ENCODE data around the gene ITIH2.
"Not testable (repeated sequence)": the region's sequence is repeated elsewhere in the genome, so short reads cannot be mapped to it uniquely, and the experiment has no call there.

DNA sequence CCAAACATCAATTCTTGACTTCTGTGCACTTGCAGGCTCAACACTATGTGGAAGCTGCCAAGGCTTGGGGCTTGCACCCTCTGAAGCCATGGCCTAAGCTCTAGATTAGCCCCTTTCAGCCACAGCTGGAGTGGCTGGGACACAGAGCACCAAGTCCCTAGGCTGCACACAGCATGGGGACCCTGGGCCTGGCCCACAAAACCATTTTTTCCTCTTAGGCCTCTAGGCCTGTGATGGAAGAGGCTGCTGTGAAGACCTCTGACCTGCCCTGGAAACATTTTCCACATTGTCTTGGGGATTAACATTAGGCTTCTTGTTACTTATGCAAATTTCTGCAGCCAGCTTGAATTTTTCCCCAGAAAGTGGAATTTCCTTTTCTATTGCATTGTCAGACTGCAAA is 10.7 kb upstream of the ITIH2 start:
- TF ChIP-seq, protein P1, sequence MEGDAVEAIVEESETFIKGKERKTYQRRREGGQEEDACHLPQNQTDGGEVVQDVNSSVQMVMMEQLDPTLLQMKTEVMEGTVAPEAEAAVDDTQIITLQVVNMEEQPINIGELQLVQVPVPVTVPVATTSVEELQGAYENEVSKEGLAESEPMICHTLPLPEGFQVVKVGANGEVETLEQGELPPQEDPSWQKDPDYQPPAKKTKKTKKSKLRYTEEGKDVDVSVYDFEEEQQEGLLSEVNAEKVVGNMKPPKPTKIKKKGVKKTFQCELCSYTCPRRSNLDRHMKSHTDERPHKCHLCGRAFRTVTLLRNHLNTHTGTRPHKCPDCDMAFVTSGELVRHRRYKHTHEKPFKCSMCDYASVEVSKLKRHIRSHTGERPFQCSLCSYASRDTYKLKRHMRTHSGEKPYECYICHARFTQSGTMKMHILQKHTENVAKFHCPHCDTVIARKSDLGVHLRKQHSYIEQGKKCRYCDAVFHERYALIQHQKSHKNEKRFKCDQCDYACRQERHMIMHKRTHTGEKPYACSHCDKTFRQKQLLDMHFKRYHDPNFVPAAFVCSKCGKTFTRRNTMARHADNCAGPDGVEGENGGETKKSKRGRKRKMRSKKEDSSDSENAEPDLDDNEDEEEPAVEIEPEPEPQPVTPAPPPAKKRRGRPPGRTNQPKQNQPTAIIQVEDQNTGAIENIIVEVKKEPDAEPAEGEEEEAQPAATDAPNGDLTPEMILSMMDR (IDR thresholded peaks at IDR 0.05), result not testable (repeated sequence)
- not testable (repeated sequence) for TF ChIP-seq POLR2A (IDR thresholded peaks at IDR 0.05)

Data from Peyer's patch (tissue), 4 donors.